ENCODE results near the gene GRIA1.

DNA sequence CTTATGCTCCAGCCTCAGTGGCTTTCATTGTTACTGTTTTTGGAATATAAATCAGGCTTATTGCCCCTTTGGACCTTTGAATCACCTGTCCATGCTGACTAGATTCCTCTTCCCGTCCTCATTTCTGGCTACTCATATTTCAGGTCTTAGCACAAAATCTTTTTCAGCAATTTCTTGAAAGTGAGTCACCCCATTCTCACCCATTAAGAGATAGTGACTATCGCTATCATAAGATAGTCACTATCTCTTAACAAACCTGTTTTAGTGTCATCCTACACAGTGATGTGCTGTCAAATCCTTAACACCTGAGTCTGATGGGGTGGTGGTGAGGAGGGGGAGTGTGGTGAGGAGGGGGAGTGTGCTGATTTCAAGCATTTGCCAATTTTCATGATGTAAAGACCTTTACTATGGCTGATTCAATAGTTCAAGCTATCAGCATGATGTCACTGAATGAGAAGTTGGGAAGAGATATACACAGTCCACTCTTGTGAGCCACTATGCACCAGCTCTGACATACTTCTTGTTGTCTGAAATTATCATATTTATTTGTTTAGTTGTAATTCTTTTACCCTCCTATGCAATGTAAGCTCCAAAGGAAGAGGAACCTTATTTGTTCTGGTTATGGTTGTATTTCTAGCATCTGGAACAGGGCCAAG lies 95.3 kb downstream of the GRIA1 start:
- TF ChIP-seq CTCF (IDR thresholded peaks at IDR 0.05) (no peak), EP300 (IDR thresholded peaks at IDR 0.05) (no peak), POLR2AphosphoS5 (IDR thresholded peaks at IDR 0.05) (no peak)
